WTC11 (cell line): ENCODE measurements around the gene RPUSD4. TPM values are rescaled to one million over a fixed set of nuclear protein-coding genes. Genes with fewer than 3 reads are reported as not detected.

Experiments
- ATAC-seq: fragments of 200-7000 bp; cut with Tn5 transposase; 2 replicates; pipeline ENCODE4 v1.10.0; 2021; ENCODE audit warnings: mild to moderate bottlenecking, moderate library complexity
- CTCF ChIA-PET: fragments of 300-600 bp; sonication (Branson Sonifier 250); formaldehyde crosslinking; loops from one replicate; lab custom pipeline; 2021; ENCODE audit warnings: antibody characterized with exemption; lab: Charles Lee
- POLR2A ChIA-PET: fragments of 350-600 bp; sonication (Branson Sonifier 250); formaldehyde crosslinking; loops from one replicate; lab custom pipeline; 2021; ENCODE audit warnings: antibody characterized with exemption; lab: Charles Lee
- DNase-seq: peaks from one replicate; pipeline ENCODE4 v3.0.0; 2021; ENCODE audit warnings: low spot score
- H3K27ac Mint-ChIP-seq: 2 replicates; pipeline ENCODE4 v1.8.0; 2021; ENCODE audit warnings: mixed read lengths
- H3K27me3 Mint-ChIP-seq: 2 replicates; pipeline ENCODE4 v1.8.0; 2021; ENCODE audit warnings: low read depth, mild to moderate bottlenecking, moderate library complexity, mixed read lengths
- H3K36me3 Mint-ChIP-seq: 2 replicates; pipeline ENCODE4 v1.8.0; 2021; ENCODE audit warnings: mixed read lengths
- H3K4me1 Mint-ChIP-seq: 2 replicates; pipeline ENCODE4 v1.8.0; 2022; ENCODE audit warnings: mixed read lengths
- H3K4me3 Mint-ChIP-seq: 2 replicates; pipeline ENCODE4 v1.8.0; 2021; ENCODE audit warnings: mild to moderate bottlenecking, moderate library complexity, mixed read lengths
- H3K9me3 Mint-ChIP-seq: 2 replicates; pipeline ENCODE4 v1.8.0; 2021; ENCODE audit warnings: mixed read lengths
- ATF3 ChIP-seq: sonication (generic); formaldehyde crosslinking; conservative IDR thresholded peaks from 2 replicates; pipeline ENCODE4 v1.8.1; 2022; ENCODE audit warnings: mild to moderate bottlenecking, missing genetic modification reagents
- ESRRA ChIP-seq: sonication (generic); formaldehyde crosslinking; IDR thresholded peaks from 2 replicates; pipeline ENCODE4 v1.8.1; 2022; ENCODE audit warnings: mild to moderate bottlenecking, missing genetic modification reagents, borderline replicate concordance
- FOXP4 ChIP-seq: sonication (generic); formaldehyde crosslinking; IDR thresholded peaks from 2 replicates; pipeline ENCODE4 v1.8.0; 2022; ENCODE audit warnings: mild to moderate bottlenecking, missing genetic modification reagents
- GRHL2 ChIP-seq: fragments of 250-450 bp; sonication (Bioruptor Pico); IDR thresholded peaks from 2 replicates; pipeline ENCODE4 v1.8.0; 2022; ENCODE audit warnings: mild to moderate bottlenecking, moderate library complexity; ENCODE audit not compliant: insufficient replicate concordance, severe bottlenecking
- KAT7 ChIP-seq: sonication (generic); formaldehyde crosslinking; IDR thresholded peaks from 2 replicates; pipeline ENCODE4 v1.8.1; 2023; ENCODE audit warnings: missing genetic modification reagents, mild to moderate bottlenecking, borderline replicate concordance
- SP1 ChIP-seq: sonication (generic); formaldehyde crosslinking; conservative IDR thresholded peaks from 2 replicates; pipeline ENCODE4 v1.8.1; 2022; ENCODE audit warnings: missing genetic modification reagents
- TP53 ChIP-seq: sonication (generic); formaldehyde crosslinking; IDR thresholded peaks from 2 replicates; pipeline ENCODE4 v1.8.1; 2023; ENCODE audit warnings: mild to moderate bottlenecking, missing genetic modification reagents
- USF1 ChIP-seq: sonication (generic); formaldehyde crosslinking; IDR thresholded peaks from 2 replicates; pipeline ENCODE4 v1.8.0; 2022; ENCODE audit warnings: mild to moderate bottlenecking, missing genetic modification reagents
- ZBTB43 ChIP-seq: sonication (generic); formaldehyde crosslinking; IDR thresholded peaks from 2 replicates; pipeline ENCODE4 v1.8.1; 2023; ENCODE audit warnings: mild to moderate bottlenecking, missing genetic modification reagents
- total RNA-seq: library from RNA; stranded (reverse); gene quantifications from 3 replicates; pipeline ENCODE4 v1.2.3, GENCODE V29; 2021
- TF ChIP-seq, protein P1 (sequence below): sonication (generic); formaldehyde crosslinking; IDR thresholded peaks from 2 replicates; pipeline ENCODE4 v1.8.1; 2023; ENCODE audit warnings: mild to moderate bottlenecking, missing genetic modification reagents
- TF ChIP-seq, protein P2 (sequence below): sonication (generic); formaldehyde crosslinking; IDR thresholded peaks from 2 replicates; pipeline ENCODE4 v1.8.1; 2023; ENCODE audit warnings: mild to moderate bottlenecking, missing genetic modification reagents, moderate library complexity
- TF ChIP-seq, protein P3 (sequence below): fragments of 250-450 bp; sonication (Bioruptor Pico); IDR thresholded peaks from 2 replicates; pipeline ENCODE4 v1.9.0; 2021; ENCODE audit warnings: mild to moderate bottlenecking, borderline replicate concordance

Gene RPUSD4
- total RNA-seq, 1 experiment from 2014 or later, result 46.6 TPM

DNA sequence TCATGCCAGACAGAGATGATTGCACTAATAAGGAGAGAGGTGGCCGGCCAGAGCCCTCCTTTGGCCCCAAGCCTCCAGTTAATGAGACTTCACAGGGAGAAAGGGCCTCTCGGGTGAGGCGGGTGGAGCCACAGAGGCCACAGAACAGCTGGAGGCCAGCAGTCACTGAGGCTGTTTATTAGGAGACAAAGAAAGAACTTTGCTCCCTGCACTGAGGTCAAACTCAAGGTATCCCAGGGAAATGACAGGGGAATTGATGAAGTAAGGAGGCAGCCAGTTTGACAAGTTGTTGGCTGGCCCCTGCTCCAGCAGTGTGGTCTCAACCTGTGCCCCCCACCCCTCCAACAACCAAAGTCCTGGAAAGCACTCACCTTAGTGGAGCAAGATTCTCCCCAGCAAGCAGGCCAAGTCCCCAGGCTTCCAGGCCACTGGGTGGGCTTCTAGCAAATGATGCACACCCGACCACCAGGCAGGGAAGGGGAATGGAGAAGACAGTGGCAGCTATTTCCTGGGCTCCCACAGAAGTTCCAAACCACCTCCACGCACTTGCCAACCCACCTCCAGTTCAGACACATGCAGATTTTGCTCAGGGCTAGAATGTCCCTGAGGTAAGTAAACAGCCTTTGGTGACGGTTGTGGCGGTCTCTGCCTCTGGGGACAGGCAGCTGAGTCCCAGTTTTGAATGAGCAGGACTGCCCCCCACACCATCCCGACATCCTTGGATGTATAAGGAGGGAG, 53.2 kb downstream of the RPUSD4 start:
- Mint-ChIP-seq H3K27ac (no peak overlapping the region), H3K36me3 (no peaks in the 10 kb centered on the region), H3K4me3 (no peak overlapping the region), H3K4me1 (peaks cover 13% of the 10 kb centered on the region), H3K27me3 (peaks cover 5% of the 10 kb centered on the region), H3K9me3 (no peaks in the 10 kb centered on the region)
- DNase-seq, result no peak
- POLR2A ChIA-PET, result interaction anchor here (0.6 kb wide), 1 partner anchor 79 kb away, joined by 4 read pairs; no protein-coding TSS in a partner anchor
- CTCF ChIA-PET, result interaction anchor here (0.6 kb wide), 1 partner anchor 544 kb away, joined by 3 read pairs; no protein-coding TSS in a partner anchor
- TF ChIP-seq FOXP4 (CRISPR knock-in tag) (no peak), USF1 (CRISPR knock-in tag) (no peak), SP1 (no peak), TP53 (no peak), GRHL2 (CRISPR knock-in tag) (no peak), ATF3 (CRISPR knock-in tag) (no peak), ZBTB43 (CRISPR knock-in tag) (no peak), KAT7 (CRISPR knock-in tag) (no peak), ESRRA (CRISPR knock-in tag) (no peak)
- TF ChIP-seq, protein P1, sequence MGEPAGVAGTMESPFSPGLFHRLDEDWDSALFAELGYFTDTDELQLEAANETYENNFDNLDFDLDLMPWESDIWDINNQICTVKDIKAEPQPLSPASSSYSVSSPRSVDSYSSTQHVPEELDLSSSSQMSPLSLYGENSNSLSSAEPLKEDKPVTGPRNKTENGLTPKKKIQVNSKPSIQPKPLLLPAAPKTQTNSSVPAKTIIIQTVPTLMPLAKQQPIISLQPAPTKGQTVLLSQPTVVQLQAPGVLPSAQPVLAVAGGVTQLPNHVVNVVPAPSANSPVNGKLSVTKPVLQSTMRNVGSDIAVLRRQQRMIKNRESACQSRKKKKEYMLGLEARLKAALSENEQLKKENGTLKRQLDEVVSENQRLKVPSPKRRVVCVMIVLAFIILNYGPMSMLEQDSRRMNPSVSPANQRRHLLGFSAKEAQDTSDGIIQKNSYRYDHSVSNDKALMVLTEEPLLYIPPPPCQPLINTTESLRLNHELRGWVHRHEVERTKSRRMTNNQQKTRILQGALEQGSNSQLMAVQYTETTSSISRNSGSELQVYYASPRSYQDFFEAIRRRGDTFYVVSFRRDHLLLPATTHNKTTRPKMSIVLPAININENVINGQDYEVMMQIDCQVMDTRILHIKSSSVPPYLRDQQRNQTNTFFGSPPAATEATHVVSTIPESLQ (CRISPR knock-in tag), result no peak
- TF ChIP-seq, protein P2, sequence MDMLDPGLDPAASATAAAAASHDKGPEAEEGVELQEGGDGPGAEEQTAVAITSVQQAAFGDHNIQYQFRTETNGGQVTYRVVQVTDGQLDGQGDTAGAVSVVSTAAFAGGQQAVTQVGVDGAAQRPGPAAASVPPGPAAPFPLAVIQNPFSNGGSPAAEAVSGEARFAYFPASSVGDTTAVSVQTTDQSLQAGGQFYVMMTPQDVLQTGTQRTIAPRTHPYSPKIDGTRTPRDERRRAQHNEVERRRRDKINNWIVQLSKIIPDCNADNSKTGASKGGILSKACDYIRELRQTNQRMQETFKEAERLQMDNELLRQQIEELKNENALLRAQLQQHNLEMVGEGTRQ, result no peak
- TF ChIP-seq, protein P3, sequence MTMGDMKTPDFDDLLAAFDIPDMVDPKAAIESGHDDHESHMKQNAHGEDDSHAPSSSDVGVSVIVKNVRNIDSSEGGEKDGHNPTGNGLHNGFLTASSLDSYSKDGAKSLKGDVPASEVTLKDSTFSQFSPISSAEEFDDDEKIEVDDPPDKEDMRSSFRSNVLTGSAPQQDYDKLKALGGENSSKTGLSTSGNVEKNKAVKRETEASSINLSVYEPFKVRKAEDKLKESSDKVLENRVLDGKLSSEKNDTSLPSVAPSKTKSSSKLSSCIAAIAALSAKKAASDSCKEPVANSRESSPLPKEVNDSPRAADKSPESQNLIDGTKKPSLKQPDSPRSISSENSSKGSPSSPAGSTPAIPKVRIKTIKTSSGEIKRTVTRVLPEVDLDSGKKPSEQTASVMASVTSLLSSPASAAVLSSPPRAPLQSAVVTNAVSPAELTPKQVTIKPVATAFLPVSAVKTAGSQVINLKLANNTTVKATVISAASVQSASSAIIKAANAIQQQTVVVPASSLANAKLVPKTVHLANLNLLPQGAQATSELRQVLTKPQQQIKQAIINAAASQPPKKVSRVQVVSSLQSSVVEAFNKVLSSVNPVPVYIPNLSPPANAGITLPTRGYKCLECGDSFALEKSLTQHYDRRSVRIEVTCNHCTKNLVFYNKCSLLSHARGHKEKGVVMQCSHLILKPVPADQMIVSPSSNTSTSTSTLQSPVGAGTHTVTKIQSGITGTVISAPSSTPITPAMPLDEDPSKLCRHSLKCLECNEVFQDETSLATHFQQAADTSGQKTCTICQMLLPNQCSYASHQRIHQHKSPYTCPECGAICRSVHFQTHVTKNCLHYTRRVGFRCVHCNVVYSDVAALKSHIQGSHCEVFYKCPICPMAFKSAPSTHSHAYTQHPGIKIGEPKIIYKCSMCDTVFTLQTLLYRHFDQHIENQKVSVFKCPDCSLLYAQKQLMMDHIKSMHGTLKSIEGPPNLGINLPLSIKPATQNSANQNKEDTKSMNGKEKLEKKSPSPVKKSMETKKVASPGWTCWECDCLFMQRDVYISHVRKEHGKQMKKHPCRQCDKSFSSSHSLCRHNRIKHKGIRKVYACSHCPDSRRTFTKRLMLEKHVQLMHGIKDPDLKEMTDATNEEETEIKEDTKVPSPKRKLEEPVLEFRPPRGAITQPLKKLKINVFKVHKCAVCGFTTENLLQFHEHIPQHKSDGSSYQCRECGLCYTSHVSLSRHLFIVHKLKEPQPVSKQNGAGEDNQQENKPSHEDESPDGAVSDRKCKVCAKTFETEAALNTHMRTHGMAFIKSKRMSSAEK (CRISPR knock-in tag), result no peak
- ATAC-seq, result no peak
